ENCODE measurements around the gene LCN12.

The LCN12 gene

GRCh38 chr9:136958898-136959850 lies 7.1 kb downstream of the LCN12 start:
- DNase-seq: no peak

DNA sequence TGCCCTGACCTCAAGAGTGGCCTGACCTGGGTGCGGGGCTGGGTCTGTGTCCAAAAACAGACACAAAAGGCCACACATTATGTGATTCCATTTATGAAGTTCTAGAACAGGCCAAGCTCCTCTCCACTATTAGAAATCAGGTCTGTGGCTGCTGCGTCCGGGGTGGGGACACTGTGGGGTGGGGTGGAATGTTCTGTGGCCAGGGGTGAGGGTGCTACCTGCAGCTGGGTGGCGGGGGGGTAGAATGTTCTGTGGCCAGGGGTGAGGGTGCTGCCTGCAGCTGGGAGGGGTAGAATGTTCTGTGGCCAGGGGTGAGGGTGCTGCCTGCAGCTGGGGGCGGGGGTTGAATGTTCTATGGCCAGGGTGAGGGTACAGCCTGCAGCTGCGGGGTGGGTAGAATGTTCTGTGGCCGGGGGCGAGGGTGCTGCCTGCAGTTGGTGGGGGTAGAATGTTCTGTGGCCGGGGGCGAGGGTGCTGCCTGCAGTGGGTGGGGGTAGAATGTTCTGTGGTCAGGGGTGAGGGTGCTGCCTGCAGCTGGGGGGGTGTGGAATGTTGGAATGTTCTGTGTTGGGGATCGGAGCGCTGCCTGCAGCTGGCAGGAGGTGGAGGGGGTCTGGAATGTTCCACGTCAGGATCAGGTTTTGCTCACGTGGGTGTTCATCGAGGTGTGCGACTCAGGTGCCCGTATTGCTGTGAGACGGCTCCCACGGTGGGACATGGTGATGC lies 8.3 kb downstream of the LCN12 start:
- no peak for DNase-seq

- no peak for DNase-seq
These were observed 8.8 kb downstream of the LCN12 start for GRCh38 chr9:136960938-136961275.

DNA sequence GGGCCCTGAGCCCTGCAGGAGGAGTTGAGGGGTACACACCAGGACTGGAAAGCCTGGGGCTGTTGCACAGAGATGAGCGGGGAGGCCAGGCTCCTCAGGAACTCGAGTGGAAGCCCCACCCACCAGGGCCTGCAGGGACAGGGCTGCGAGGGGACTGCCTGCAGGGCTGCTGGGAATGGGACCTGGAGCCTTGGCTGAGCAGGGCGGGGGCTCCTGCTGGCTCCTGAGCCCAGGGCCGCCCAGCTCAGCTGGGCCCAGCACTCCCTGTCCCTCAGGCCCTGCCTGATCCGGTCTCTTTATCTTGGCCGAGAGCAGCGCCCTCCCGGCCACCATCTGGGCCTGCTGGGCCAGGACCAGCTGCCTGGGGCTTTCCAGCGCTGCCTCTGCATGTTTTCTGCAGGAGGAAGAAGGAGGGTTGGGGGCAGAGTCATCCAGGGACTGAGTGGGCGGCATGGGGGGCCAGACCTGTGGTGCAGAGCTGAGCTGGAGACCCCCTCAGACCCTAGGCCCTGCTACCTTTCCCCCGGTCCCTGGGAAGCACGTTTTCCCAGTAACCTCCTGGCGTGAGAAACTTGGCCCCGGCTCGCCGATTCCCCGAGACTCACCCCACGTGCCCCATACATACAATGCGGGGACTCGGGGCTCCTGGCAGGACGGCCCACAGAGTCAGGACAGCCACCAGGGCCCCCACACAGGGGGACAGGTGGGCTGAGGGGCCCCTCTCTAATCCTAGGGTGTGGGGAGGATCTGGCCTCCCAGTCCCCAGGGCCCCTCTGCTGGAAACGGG lies 9.4 kb downstream of the LCN12 start:
- DNase-seq: no peak

- DNase-seq: no peak
These were observed 10.1 kb downstream of the LCN12 start for GRCh38 chr9:136962163-136962562.

GRCh38 chr9:136962701-136963248 lies 10.7 kb downstream of the LCN12 start:
- no peak for DNase-seq

DNA sequence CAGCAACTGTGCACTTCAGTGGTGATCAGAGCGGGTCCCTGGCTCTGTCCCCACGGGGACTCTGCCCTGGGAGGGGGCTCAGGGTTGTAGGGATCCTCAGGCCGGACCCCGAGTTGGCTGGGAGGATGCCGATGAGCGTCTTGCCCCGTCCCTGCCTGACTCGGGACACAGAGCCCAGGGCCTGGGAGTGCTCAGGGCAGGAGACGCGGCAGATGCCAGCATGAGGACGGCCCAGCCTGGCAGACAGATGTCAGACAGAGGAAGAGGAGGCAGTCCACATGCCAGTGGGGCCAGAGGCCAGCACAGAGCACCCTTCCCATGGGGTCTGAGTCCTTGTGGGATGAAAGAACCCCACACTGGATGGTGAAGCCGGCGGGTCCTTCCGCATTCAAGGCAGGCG lies 11.3 kb downstream of the LCN12 start:
- DNase-seq: no peak

- no peak for DNase-seq
These were observed 11.7 kb downstream of the LCN12 start for GRCh38 chr9:136963751-136964150.

GRCh38 chr9:136964171-136964689 lies 12.2 kb downstream of the LCN12 start:
- DNase-seq: no peak

- DNase-seq: no peak
These were observed 12.9 kb downstream of the LCN12 start for GRCh38 chr9:136964833-136965422.

DNA sequence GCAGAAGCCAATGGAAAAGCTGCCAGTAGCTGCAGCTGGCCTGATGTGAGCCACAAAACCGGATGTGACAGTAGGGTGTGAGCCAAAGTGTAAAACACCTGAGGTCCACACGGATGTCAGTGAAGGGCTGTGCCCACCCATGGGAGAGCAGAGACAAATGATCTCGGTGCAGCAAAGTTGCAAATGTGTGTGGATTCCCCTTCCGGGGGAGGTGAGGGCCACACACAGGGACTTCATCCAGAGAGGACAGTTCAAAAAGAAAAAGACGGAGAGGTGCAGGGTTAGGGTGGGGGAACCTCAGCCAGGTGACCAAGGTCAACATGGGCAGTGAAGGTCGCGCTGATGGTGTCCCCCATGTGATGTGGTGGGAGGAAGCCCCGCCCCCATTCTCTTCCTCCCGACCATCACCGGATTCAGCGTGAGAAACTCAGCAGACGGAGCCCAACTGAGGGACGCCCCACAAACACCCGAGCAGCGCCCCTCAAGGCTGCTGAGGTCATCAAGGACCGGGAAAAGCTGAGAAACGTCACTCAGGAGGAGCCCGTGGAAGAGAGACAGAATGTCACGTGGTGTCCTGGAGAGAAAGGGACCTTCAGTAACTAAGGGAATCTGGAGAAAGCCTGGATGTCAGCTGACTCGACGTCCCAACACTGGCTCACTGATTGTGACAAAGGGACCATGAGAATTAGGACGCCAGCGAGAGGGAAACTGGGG lies 13.9 kb downstream of the LCN12 start:
- no peak for DNase-seq

GRCh38 chr9:136968333-136969127 lies 16.5 kb downstream of the LCN12 start:
- no peak for DNase-seq

DNA sequence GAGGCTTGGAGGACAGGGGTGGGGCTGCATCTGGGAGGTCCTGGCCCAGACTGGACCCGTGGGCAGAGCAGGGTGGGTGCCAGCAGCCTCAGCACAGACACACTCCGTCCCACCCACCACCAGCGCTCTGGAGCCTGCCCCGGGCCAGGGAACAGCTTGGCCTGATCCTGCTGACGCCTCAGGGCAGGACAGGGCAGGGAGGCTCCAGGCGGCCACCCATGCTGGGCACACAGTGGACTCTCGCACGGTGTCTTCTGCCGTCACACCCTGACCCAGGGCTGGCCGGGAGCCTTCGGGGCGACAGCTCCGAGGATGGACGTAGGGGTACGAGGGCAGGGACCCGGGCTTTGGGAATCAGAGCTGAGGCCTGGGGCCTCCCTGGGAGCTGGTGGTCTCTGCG lies 17.1 kb downstream of the LCN12 start:
- no peak for DNase-seq

DNA sequence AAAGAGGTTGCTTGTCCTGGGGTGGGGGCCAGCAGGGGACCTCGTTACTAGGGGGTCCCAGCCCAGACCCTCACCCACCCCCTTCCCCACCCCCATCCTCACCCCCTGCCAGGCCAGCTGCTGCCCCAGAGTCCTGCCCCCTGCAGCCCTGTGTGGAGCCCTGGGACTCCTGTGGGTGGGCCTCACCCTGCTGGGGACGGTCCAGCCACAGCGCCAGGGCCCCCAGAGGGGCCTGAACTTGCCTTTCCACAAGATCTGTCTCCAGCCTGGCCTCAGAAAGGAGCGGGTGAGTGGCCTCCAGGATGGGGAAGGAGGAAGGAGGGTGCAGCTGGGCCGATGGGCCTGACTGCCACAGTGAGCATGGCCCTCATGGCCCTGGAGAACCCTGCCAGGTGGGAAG lies 17.7 kb downstream of the LCN12 start:
- no peak for DNase-seq

DNA sequence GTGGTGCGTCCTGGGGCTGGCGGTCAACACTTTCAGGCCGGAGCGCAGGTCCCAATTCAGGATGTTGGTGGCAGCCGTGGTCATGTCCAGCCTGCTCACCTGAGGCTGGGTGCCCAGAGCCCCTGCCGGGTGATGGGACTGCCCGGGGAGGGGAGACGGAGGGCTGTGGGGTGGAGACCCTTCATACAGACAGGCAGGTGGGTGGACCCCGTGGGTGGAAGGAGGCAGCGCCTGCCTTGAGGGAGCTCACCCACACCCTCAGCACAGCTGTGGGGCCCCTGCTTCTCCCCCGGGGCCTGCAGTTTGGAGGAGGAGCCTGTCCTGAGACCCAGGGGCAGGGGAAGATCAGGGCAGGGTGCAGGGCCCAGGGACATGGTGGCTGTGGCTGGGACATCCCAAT lies 18.3 kb downstream of the LCN12 start:
- no peak for DNase-seq

GRCh38 chr9:136971746-136972145 lies 19.7 kb downstream of the LCN12 start:
- no peak for DNase-seq

DNA sequence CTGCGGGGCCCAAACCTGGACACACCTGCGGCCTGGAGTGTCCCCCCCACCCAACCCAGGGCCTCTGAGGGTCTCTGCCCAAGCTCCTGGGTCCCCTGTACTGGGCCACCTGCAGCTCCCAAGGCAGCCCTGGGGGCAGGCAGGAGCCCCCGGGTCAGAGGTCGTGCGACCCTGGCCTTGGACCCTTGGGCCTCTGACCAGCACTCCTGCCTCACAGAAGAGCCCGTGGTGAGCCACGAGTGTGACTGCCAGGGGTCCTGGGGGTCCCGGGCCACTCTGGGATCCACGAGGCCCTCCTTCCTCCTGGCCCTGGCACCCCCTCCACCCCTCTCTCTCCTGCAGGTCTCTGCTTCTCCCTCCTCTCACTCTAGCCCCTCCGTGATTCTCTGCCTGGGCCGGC lies 20.3 kb downstream of the LCN12 start:
- no peak for DNase-seq

DNA sequence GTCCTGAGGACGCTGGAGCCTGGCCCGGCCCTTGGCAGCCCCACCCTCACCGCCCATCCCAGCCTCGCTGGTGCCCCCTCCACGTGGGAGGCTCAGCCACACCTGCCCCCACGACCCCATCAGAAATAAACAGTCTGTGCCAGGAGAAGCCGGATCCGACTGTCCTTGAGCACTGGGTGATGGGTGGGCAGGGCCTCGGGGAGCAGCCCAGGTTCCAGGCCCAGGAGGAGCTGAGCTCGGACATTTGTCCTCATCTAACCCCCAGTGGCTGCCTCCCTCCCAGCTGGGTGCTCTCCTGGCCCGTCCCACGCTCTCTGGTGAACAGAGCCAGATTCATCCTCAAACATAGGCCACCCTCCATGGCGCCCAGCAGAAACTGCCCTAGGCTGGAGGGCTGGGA lies 20.7 kb downstream of the LCN12 start:
- DNase-seq: no peak

DNA sequence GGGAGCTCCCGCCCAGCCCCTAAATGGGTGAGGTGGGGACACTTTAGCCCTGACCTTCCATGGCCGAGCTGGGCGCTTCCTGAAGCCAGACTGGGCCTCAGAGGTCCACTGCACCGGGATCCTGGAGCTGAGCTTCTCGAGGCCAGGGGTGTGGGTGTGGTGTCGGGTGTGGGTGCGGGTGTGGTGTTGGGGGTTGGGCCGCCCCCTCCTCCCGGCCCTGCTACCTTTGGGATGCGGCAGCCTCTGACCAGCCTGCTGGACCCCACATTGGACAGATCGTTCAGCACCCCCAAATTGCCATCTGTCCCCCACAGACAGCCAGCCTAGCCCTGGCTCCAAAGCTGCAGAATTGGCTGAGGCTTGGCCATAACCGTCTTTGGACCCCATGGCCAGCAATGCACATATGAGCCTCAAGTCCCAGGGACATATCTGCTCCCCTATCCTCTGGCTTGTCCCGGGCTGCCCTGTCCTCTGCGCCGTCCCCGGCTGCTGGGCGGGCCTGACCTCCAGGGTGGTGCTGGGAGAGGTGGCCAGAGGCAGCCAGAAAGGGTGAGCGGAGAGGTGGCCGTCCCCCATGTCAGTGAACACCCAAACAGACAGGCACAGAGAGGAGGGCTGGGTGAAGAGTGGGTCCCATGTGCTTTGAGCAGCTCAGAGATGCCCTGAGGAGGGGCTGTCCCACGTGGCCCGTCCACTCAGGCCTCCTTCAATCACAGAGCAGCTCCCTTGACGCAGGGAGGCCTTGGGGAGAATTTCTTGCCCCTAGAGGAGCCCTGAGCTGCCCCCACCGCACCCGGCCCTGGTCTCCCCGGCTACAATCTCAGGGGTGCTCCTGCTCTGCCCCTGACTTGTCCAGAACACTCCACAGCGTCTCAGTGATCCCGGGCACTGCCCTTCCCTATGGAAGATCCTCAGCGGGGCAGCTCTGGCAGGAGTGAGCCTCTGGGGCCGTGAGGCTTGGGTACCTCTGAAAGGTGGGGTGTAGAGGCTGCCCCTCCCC lies 21.8 kb downstream of the LCN12 start:
- DNase-seq: no peak

All from activated CD4-positive, alpha-beta T cell treated with anti-CD3 and anti-CD28 coated beads, Interleukin-2, amount 50 U/mL, for 1 hour (primary cell).